Measurements from ENCODE around the gene SGCE.

GRCh38 chr7:94660006-94660405, 4.1 kb upstream of the SGCE start:
- no peak for TF ChIP-seq POLR2A (IDR thresholded peaks at IDR 0.05)
- no peak for TF ChIP-seq CTCF (IDR thresholded peaks at IDR 0.05)

All from testis (tissue), 2 donors.